DND-41 (cell line): Measurements from ENCODE around the gene BIRC6.

Experiments
- ATAC-seq: fragments of 200-7000 bp; cut with Tn5 transposase; 3 replicates; pipeline ENCODE4 v1.9.1; 2021; ENCODE audit warnings: low read depth; ENCODE audit not compliant: insufficient read depth
- DNase-seq: peaks from one replicate; pipeline ENCODE4 v3.0.0-alpha.2; 2020
- H2AFZ ChIP-seq: 2 replicates; pipeline ENCODE4 v1.6.0; 2012; ENCODE audit warnings: low read depth, low read length
- H3K27ac ChIP-seq: 2 replicates; pipeline ENCODE4 v1.5.1; 2012; ENCODE audit warnings: low read length, inconsistent platforms
- H3K27me3 ChIP-seq: fragments of 200-600 bp; sonication (generic); 2 replicates; pipeline ENCODE4 v1.6.0; 2012; ENCODE audit warnings: low read length, mild to moderate bottlenecking, inconsistent platforms; ENCODE audit not compliant: insufficient read depth, poor library complexity
- H3K36me3 ChIP-seq: 2 replicates; pipeline ENCODE4 v1.5.1; 2012; ENCODE audit warnings: low read length, inconsistent platforms; ENCODE audit not compliant: insufficient read depth
- H3K4me1 ChIP-seq: 2 replicates; pipeline ENCODE4 v1.5.1; 2012; ENCODE audit warnings: mild to moderate bottlenecking, low read length; ENCODE audit not compliant: insufficient read depth
- H3K4me2 ChIP-seq: 2 replicates; pipeline ENCODE4 v1.6.0; 2012; ENCODE audit warnings: mild to moderate bottlenecking, moderate library complexity, low read length, inconsistent platforms; ENCODE audit not compliant: insufficient read depth
- H3K4me3 ChIP-seq, 2 experiments: fragments of 200-600 bp in 1 of 2; shearing (Covaris generic) in 1 of 2; 2 replicates each; pipeline ENCODE4 v1.5.1; 2012 to 2016; ENCODE audit warnings: inconsistent platforms in 2 of 2, low read length in 2 of 2, mild to moderate bottlenecking in 2 of 2, low read depth in 1 of 2, moderate library complexity in 1 of 2
- H3K79me2 ChIP-seq: 2 replicates; pipeline ENCODE4 v1.6.0; 2012; ENCODE audit warnings: low read length, inconsistent platforms; ENCODE audit not compliant: insufficient read depth
- H3K9ac ChIP-seq: 2 replicates; pipeline ENCODE4 v1.6.0; 2012; ENCODE audit warnings: low read depth, mild to moderate bottlenecking, inconsistent platforms, low read length, moderate library complexity
- H3K9me3 ChIP-seq: 2 replicates; pipeline ENCODE4 v1.5.1; 2012; ENCODE audit warnings: low read length, moderate library complexity, mild to moderate bottlenecking, inconsistent platforms; ENCODE audit not compliant: insufficient read depth, severe bottlenecking
- H4K20me1 ChIP-seq: 2 replicates; pipeline ENCODE4 v1.6.0; 2012; ENCODE audit warnings: low read length; ENCODE audit not compliant: insufficient read depth
- CTCF ChIP-seq: IDR thresholded peaks from 2 replicates; pipeline ENCODE4 v1.5.1; 2012; ENCODE audit warnings: borderline replicate concordance, low read length, moderate library complexity, mild to moderate bottlenecking; ENCODE audit not compliant: poor library complexity, severe bottlenecking; ENCODE audit errors: extremely low read depth
- EZH2 ChIP-seq: IDR thresholded peaks from 3 replicates; pipeline ENCODE4 v1.6.1; 2012; ENCODE audit warnings: borderline replicate concordance, low read depth, mild to moderate bottlenecking, moderate library complexity, low read length, inconsistent platforms; ENCODE audit not compliant: severe bottlenecking

The BIRC6 gene

DNA sequence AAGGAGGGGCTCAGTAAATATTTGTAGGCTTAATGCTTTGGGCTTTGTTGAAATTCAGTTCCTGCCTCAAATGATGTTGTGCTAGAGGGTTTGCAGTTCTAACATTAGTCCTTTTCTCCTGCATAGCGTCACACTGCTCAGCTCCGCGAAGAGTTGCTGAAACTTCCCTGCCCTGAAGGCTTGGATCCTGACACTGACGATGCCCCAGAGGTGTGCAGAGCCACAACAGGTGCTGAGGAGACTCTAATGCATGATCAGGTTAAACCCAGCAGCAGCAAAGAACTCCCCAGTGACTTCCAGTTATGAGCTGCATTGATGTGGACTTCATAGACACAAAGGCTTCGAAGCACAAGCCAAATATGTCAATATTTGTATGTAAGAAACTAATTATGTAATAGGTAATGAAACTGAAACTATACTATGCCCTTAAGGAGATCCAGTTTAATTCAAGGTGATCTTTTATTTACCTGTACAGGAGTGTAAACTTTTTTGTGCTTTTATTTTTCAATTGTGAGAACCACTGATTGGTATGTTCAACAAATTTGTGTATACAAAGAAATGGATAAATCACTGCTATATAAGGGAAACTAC lies 260.9 kb downstream of the BIRC6 start:
- no peak for DNase-seq
- ATAC-seq: no peak
- H4K20me1 ChIP-seq: no peaks in the 10 kb centered on the region

DNA sequence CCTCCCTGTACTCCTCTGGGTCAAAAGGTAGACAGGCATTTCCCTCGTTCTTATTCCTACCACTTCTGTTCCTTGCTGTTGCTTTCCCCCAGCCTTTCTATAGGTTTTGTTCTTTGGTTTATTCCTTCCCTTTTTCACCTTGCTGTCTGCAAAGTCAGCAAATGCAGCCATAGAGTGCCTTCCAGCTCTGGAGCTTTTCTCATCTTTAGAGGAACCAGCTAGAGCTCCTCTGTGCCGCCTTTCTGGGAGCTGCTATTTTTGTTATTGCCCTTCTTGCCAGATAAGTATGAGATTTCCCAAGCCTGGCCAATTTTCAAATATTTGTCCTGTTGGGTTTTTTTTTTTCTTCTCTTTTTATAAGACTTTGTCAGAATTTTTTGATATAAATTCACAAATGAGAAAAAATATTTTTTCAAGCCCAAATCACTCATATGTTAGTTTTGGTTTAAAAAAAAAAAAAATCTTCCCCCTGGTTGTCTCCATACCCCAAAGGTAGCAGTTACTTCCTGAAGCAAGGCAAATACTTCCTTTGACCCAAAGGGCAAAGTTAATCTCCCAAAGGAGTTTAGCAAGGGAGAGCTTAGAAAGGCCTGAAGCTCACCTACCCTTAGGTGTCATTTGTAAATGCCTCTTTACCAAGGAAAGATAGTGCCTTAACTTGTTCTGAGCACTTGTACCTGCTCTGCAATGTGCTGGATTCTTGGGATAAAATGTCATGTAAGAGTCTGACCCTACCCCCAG lies 265.9 kb downstream of the BIRC6 start:
- no peaks in the 10 kb centered on the region for H4K20me1 ChIP-seq
- no peak overlapping the region for H3K27ac ChIP-seq
- no peaks in the 10 kb centered on the region for H3K79me2 ChIP-seq
- peaks cover 5% of the 10 kb centered on the region for H3K4me1 ChIP-seq
- DNase-seq (no peak), ATAC-seq (no peak)
- TF ChIP-seq EZH2 (no peak), CTCF (no peak)
- no peaks in the 10 kb centered on the region for H3K27me3 ChIP-seq
- no peak overlapping the region for H3K4me3 ChIP-seq
- H3K9me3 ChIP-seq: no peaks in the 10 kb centered on the region
- H2AFZ ChIP-seq: no peak overlapping the region
- no peak overlapping the region for H3K4me2 ChIP-seq
- H3K9ac ChIP-seq: no peak overlapping the region
- peaks cover 30% of the 10 kb centered on the region for H3K36me3 ChIP-seq

More for the DNA sequence above, 260.9 kb downstream of the BIRC6 start:
- H3K4me3 ChIP-seq: no peak overlapping the region
- H3K36me3 ChIP-seq: peaks cover 69% of the 10 kb centered on the region
- H3K9me3 ChIP-seq: no peaks in the 10 kb centered on the region
- no peak overlapping the region for H2AFZ ChIP-seq
- H3K27me3 ChIP-seq: no peaks in the 10 kb centered on the region
- H3K79me2 ChIP-seq: no peaks in the 10 kb centered on the region
- no peaks in the 10 kb centered on the region for H3K4me1 ChIP-seq
- no peak overlapping the region for H3K9ac ChIP-seq
- H3K27ac ChIP-seq: no peak overlapping the region
- TF ChIP-seq CTCF: no peak
- TF ChIP-seq EZH2: no peak
- no peak overlapping the region for H3K4me2 ChIP-seq

GRCh38 chr2:32623311-32623706 lies 266.5 kb downstream of the BIRC6 start:
- no peak overlapping the region for H3K4me3 ChIP-seq
- TF ChIP-seq EZH2 (no peak), CTCF (no peak)
- no peak overlapping the region for H3K9ac ChIP-seq
- H3K27me3 ChIP-seq: no peaks in the 10 kb centered on the region
- H3K4me2 ChIP-seq: no peak overlapping the region
- no peak overlapping the region for H3K27ac ChIP-seq
- no peak for DNase-seq
- H4K20me1 ChIP-seq: no peaks in the 10 kb centered on the region
- H2AFZ ChIP-seq: no peak overlapping the region
- no peak for ATAC-seq
- H3K4me1 ChIP-seq: peaks cover 6% of the 10 kb centered on the region
- H3K79me2 ChIP-seq: peaks cover 4% of the 10 kb centered on the region
- H3K36me3 ChIP-seq: peaks cover 27% of the 10 kb centered on the region
- H3K9me3 ChIP-seq: no peaks in the 10 kb centered on the region
